H9 (cell line): ENCODE results near the gene SNX32. TPM values are rescaled to one million over a fixed set of nuclear protein-coding genes. Genes with fewer than 3 reads are reported as not detected.

ENCODE experiments used
- DNase-seq: peaks from one replicate; pipeline ENCODE4 v3.0.0-alpha.2; 2017
- H2AFZ ChIP-seq: one replicate; pipeline ENCODE4 v1.6.1; 2013; ENCODE audit warnings: mild to moderate bottlenecking, low read length, control low read depth, moderate library complexity
- H2AK5ac ChIP-seq: 2 replicates; pipeline ENCODE4 v1.6.1; 2013; ENCODE audit warnings: low read length, control low read depth, mixed read lengths; ENCODE audit not compliant: insufficient read length
- H2BK120ac ChIP-seq: one replicate; pipeline ENCODE4 v1.6.1; 2013; ENCODE audit warnings: low read depth, mild to moderate bottlenecking, low read length, control low read depth, inconsistent platforms; ENCODE audit not compliant: poor library complexity, severe bottlenecking
- H2BK12ac ChIP-seq: 2 replicates; pipeline ENCODE4 v1.6.1; 2013; ENCODE audit warnings: low read length, control low read depth, mixed read lengths, low read depth; ENCODE audit not compliant: insufficient read length
- H2BK15ac ChIP-seq: 2 replicates; pipeline ENCODE4 v1.6.1; 2013; ENCODE audit warnings: low read depth, low read length, control low read depth
- H2BK20ac ChIP-seq: one replicate; pipeline ENCODE4 v1.6.1; 2013; ENCODE audit warnings: low read depth, mild to moderate bottlenecking, low read length, control low read depth, inconsistent platforms; ENCODE audit not compliant: poor library complexity, severe bottlenecking
- H2BK5ac ChIP-seq: 2 replicates; pipeline ENCODE4 v1.6.1; 2013; ENCODE audit warnings: low read length, control low read depth, mixed read lengths; ENCODE audit not compliant: insufficient read length
- H3K14ac ChIP-seq: 2 replicates; pipeline ENCODE4 v1.6.1; 2013; ENCODE audit warnings: low read length, control low read depth; ENCODE audit not compliant: insufficient read depth
- H3K18ac ChIP-seq: 2 replicates; pipeline ENCODE4 v1.6.1; 2013; ENCODE audit warnings: low read depth, mild to moderate bottlenecking, mixed read lengths, low read length, control low read depth; ENCODE audit not compliant: insufficient read length
- H3K23ac ChIP-seq: 2 replicates; pipeline ENCODE4 v1.6.1; 2013; ENCODE audit warnings: low read length, control low read depth, mixed read lengths, low read depth; ENCODE audit not compliant: insufficient read length
- H3K23me2 ChIP-seq: 2 replicates; pipeline ENCODE4 v1.6.1; 2013; ENCODE audit warnings: low read depth, mild to moderate bottlenecking, mixed read lengths, low read length, control low read depth; ENCODE audit not compliant: insufficient read length, poor library complexity, severe bottlenecking
- H3K27ac ChIP-seq: 2 replicates; pipeline ENCODE4 v1.5.1; 2013; ENCODE audit warnings: low read length, control low read depth, mixed read lengths, low read depth; ENCODE audit not compliant: insufficient read length
- H3K27me3 ChIP-seq: 2 replicates; pipeline ENCODE4 v1.6.1; 2013; ENCODE audit warnings: low read length, control low read depth, inconsistent platforms; ENCODE audit not compliant: insufficient read depth
- H3K4ac ChIP-seq: 2 replicates; pipeline ENCODE4 v1.6.1; 2013; ENCODE audit warnings: low read depth, mild to moderate bottlenecking, control low read depth, inconsistent platforms, low read length, moderate library complexity
- H3K4me1 ChIP-seq: 2 replicates; pipeline ENCODE4 v1.6.1; 2013; ENCODE audit warnings: low read length, control low read depth, inconsistent platforms; ENCODE audit not compliant: insufficient read depth
- H3K4me2 ChIP-seq: 2 replicates; pipeline ENCODE4 v1.6.1; 2013; ENCODE audit warnings: low read length, control low read depth, mixed read lengths; ENCODE audit not compliant: insufficient read length, insufficient read depth
- H3K56ac ChIP-seq: 2 replicates; pipeline ENCODE4 v1.6.1; 2013; ENCODE audit warnings: low read depth, mild to moderate bottlenecking, mixed read lengths, low read length, control low read depth; ENCODE audit not compliant: insufficient read length
- H3K79me1 ChIP-seq: 2 replicates; pipeline ENCODE4 v1.6.1; 2013; ENCODE audit warnings: low read depth, mild to moderate bottlenecking, moderate library complexity, low read length, control low read depth, inconsistent platforms; ENCODE audit not compliant: insufficient read depth, poor library complexity, severe bottlenecking
- H3K79me2 ChIP-seq: 2 replicates; pipeline ENCODE4 v1.6.1; 2013; ENCODE audit warnings: low read length, control low read depth, inconsistent platforms; ENCODE audit not compliant: insufficient read depth
- H3K9ac ChIP-seq: 2 replicates; pipeline ENCODE4 v1.6.1; 2013; ENCODE audit warnings: low read length, control low read depth, mixed read lengths; ENCODE audit not compliant: insufficient read length; ENCODE audit errors: extremely low read depth
- H3K9me3 ChIP-seq: one replicate; pipeline ENCODE4 v1.6.1; 2013; ENCODE audit warnings: low read depth, low read length, inconsistent platforms; ENCODE audit not compliant: control insufficient read depth
- H3T11ph ChIP-seq: one replicate; pipeline ENCODE4 v1.6.1; 2013; ENCODE audit warnings: mild to moderate bottlenecking, low read length, control low read depth, inconsistent platforms
- H4K20me1 ChIP-seq: one replicate; pipeline ENCODE4 v1.6.1; 2013; ENCODE audit not compliant: control insufficient read depth, insufficient read length, insufficient read depth
- H4K5ac ChIP-seq: 2 replicates; pipeline ENCODE4 v1.6.1; 2013; ENCODE audit warnings: low read depth, mild to moderate bottlenecking, mixed read lengths, low read length, control low read depth; ENCODE audit not compliant: insufficient read length
- H4K8ac ChIP-seq: replicated peaks from 2 replicates; pipeline ENCODE4 v1.6.1; 2013; ENCODE audit warnings: low read length, control low read depth, mixed read lengths, low read depth; ENCODE audit not compliant: insufficient read length
- H4K91ac ChIP-seq: 2 replicates; pipeline ENCODE4 v1.6.1; 2013; ENCODE audit warnings: low read depth, mild to moderate bottlenecking, moderate library complexity, mixed read lengths, low read length, control low read depth; ENCODE audit not compliant: insufficient read length
- H3K27ac Mint-ChIP-seq, 3 experiments: 2 replicates in 2 of 3; 3 replicates in 1 of 3; pipeline ENCODE4 v1.8.0; 2020 to 2021; ENCODE audit warnings: mixed read lengths in 3 of 3, mild to moderate bottlenecking in 1 of 3, moderate library complexity in 1 of 3
- H3K27me3 Mint-ChIP-seq: 2 replicates; pipeline ENCODE4 v1.8.0; 2021; ENCODE audit warnings: low read depth, mild to moderate bottlenecking, moderate library complexity, mixed read lengths
- H3K36me3 Mint-ChIP-seq, 3 experiments: 2 replicates in 2 of 3; 3 replicates in 1 of 3; pipeline ENCODE4 v1.8.0; 2020 to 2021; ENCODE audit warnings: low read depth in 3 of 3, mixed read lengths in 3 of 3; ENCODE audit not compliant: insufficient read depth in 1 of 3
- H3K4me1 Mint-ChIP-seq, 2 experiments: 2 replicates each; pipeline ENCODE4 v1.8.0; 2020; ENCODE audit warnings: mixed read lengths in 2 of 2
- H3K4me3 Mint-ChIP-seq, 2 experiments: 2 replicates in 1 of 2; 3 replicates in 1 of 2; pipeline ENCODE4 v1.8.0; 2020 to 2021; ENCODE audit warnings: mild to moderate bottlenecking in 2 of 2, mixed read lengths in 2 of 2, moderate library complexity in 1 of 2
- H3K9me3 Mint-ChIP-seq, 2 experiments: 2 replicates in 1 of 2; 3 replicates in 1 of 2; pipeline ENCODE4 v1.8.0; 2020; ENCODE audit warnings: mild to moderate bottlenecking in 2 of 2, mixed read lengths in 2 of 2, moderate library complexity in 1 of 2
- CTCF ChIP-seq: fragments of 200-600 bp; sonication (generic); conservative IDR thresholded peaks from 3 replicates; pipeline ENCODE4 v1.8.0; 2021; ENCODE audit warnings: antibody characterized with exemption, mild to moderate bottlenecking
- WGBS: extraction: QIAGEN DNeasy Blood & Tissue Kit; methylation state at CpG from one replicate; pipeline ENCODE4 v1.1.7; 2013; ENCODE audit warnings: missing lambda C conversion rate, low lambda C conversion rate, mixed read lengths; ENCODE audit not compliant: insufficient read length; ENCODE audit errors: extremely low coverage; 5-methylcytosine and 5-hydroxymethylcytosine counted together
- total RNA-seq: library from RNA; stranded (reverse); gene quantifications from 2 replicates; pipeline ENCODE4 v1.2.1, GENCODE V29; 2021

Gene SNX32
- total RNA-seq, 1 experiment from 2014 or later = 1.2 TPM

- H3K9me3 Mint-ChIP-seq = peaks cover 0 to 3% of the 10 kb centered on the region in 2 experiments; a peak in 1 of 5 replicates
- H3K4me3 Mint-ChIP-seq = peak overlapping the region; percentile 78 to 93
- Histone ChIP-seq H3K9ac (peak overlapping the region; percentile 81), H2BK12ac (no peak overlapping the region), H3K4ac (peak overlapping the region; percentile 61; the same call in 1 of the 2 replicates), H4K8ac (no peak overlapping the region), H4K20me1 (peaks cover 2% of the 10 kb centered on the region), H3K23me2 (peaks cover 25% of the 10 kb centered on the region), H2BK120ac (peak overlapping the region; percentile 79), H2BK20ac (no peak overlapping the region), H3K4me1 (no peaks in the 10 kb centered on the region), H2BK15ac (no peak overlapping the region), H3K27ac (peak overlapping the region; percentile 83), H3K4me2 (peak overlapping the region; percentile 92), H4K5ac (peak overlapping the region; percentile 63), H3K23ac (no peak overlapping the region), H2AK5ac (no peak overlapping the region), H4K91ac (peak overlapping the region; percentile 27), H2AFZ (no peak overlapping the region), H3K56ac (no peak overlapping the region), H3K14ac (peak overlapping the region; percentile 98), H3K79me1 (peaks cover 3% of the 10 kb centered on the region), H3K27me3 (no peaks in the 10 kb centered on the region), H3K9me3 (no peaks in the 10 kb centered on the region), H3K18ac (peak overlapping the region; percentile 94), H2BK5ac (peak overlapping the region; percentile 65), H3T11ph (peak overlapping the region; percentile 9), H3K79me2 (peaks cover 14% of the 10 kb centered on the region; the same call in 1 of the 2 replicates)
- peak overlapping the region; percentile 96 to 99 (median 99) for H3K27ac Mint-ChIP-seq
- peaks cover 29 to 31% of the 10 kb centered on the region in 2 experiments for H3K4me1 Mint-ChIP-seq
- WGBS = no CpG with 5 or more reads among the region's 46 CpGs
- peak; percentile 46; the same call in 2 of the 3 replicates for TF ChIP-seq CTCF
- no peaks in the 10 kb centered on the region for H3K27me3 Mint-ChIP-seq
- DNase-seq = peak; percentile 100
- peaks cover 44 to 51% (median 50%) of the 10 kb centered on the region in 3 experiments for H3K36me3 Mint-ChIP-seq
Observed at GRCh38 chr11:65859095-65859811, 25.5 kb downstream of the SNX32 start.
